ENCODE data around the gene PARP1.

The PARP1 gene

GRCh38 chr1:226405411-226405988 lies 2.4 kb downstream of the PARP1 start:
- DNase-seq (ENCODE audit: low read depth), result no peak

GRCh38 chr1:226404904-226405222 lies 3.0 kb downstream of the PARP1 start:
- no peak for DNase-seq (ENCODE audit: low read depth)

DNA sequence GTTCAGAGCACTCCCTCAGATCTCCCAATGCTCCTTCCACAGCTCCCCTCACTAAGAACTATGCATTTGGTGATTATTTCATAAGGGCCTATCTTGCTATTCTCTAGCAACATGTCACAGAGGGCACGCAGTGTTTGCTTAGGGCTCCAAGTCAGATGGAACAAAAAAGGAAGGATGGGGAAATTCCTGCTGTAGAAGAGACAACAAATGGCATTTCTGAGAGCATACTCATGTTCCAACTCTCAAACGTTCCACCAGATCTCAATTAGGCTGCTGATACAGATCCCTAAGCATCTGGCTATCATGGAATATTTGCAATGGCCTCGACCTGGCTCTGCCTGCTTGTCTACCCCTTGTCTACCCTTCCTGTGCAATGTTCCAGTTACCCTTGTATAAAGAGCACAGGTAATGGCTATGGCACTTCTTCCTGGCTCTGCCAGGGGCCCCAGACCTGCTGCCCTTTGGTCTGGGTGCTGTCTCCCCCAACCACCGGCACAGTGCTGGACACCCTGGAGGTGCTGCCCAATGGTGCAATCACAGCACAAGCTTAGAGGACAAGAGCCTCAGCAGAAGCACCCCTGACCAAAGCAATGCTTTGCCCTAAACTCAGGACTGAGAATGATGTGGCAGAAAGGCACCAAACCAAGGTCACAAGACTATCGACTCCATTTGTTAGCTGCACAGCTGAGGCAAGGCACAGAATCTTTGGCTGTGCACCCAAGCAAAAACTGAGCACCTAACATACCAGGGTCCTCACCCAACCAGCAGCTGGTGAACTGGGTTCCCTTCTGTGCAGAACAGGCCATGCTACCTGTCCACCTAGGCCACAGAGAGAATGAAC lies 3.6 kb downstream of the PARP1 start:
- DNase-seq (ENCODE audit: low read depth), result peak; percentile 36

- DNase-seq (ENCODE audit: low read depth), result peak; percentile 34
These were observed 4.5 kb downstream of the PARP1 start for GRCh38 chr1:226403201-226404034.

DNA sequence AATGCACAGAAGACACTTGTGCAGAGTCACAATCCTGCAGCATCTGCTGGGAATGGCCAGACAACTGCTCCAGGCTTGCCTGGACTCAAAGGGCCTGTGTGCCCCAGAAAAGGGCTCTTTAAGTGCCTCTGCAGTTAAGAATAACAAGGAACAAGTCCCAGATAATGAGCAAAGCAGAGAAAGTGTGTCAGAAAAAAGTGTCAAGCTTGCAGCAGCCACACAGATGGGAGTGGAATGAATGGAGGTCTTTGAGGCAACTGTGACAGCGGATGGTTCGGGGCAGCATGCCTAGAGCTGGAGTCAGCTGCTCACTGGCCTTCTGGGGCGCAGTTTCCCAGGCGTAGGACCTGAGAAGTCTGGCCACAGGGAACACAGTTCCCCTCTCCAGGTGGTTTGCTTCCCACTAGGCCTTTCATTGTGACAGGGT lies 5.1 kb downstream of the PARP1 start:
- DNase-seq (ENCODE audit: low read depth), result no peak

DNA sequence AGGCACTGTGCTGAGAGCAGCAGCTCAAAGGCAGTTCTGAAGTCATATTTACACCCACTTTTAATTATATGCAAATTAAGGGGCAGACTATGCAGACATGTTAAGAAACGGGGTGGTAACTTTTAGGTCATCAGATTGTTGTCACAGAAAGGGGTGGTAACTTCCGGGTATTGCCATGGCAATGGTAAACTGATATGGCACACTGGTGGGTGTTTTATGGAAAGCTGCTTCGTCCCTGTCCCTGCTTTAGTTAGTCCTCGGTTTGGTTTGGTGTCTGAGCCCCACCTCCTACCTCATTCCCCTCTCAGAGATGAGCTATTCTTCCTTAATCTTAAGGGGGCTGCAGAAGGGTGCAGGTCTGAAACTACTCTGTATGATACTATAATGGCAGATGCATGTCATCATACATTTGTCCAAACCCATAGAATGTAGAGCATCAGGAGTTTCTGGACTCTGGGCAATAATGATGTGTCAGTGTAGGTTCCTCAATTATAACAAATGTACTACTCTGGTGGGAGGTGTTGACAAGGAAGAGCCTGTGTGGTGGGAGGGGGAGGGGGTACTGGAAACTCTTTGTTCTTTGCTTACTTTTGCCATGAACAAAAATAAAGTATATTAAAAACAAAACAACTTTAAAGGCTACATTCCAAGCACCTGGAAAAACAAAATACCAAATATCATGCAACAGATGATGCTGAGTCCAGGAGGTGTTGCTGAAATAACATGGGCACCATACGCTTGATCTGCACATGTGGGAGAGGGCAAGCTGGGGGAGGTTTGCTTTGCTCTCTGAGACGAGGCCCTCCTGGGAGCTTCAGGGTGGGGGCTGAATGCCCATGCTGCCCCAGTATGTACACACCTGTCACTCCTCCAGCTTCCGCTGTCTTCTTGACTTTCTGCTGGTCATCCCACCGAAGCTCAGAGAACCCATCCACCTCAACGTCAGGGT lies 6.3 kb downstream of the PARP1 start:
- DNase-seq (ENCODE audit: low read depth), result no peak

DNA sequence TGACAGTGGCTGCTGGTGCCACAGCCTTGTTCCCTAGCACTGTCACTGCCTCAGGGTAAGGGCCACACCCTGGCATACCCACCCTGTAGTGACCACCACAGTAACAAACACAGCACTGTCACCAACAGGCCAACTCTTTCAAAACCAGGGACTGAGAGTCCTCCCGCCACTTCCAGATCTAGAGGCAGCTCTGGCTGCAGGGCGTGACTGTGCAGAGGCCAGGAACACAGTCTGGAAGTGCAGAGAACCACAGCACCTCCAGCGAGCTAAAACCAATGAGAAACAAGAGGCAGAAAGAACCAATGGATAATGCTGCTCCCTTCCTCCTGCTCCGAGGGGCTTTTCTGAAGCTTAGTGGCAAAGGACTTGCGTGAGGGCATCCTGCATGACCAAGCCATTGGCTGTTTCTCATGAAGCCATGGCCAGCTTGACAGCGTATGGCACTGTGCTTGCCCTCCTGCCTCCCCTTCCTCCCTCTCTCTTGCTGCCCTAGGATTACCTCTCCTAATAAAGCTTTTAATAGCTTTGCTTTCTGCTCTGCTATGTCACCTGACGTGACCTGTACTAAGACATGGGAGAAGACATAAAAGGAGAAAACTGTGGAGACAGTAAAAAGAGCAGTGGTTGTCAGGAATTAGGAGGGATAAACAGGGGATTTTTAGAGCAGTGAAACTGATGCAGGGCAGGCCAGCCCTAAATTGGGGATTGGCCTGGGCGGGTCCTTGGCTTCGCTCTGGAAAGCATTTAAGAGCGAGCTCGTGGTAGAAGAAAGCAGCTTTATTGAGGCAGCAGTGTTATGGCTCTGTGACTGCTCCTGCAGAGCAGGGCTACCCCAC lies 7.2 kb downstream of the PARP1 start:
- DNase-seq (ENCODE audit: low read depth), result no peak

GRCh38 chr1:226397955-226398636 lies 9.8 kb downstream of the PARP1 start:
- DNase-seq (ENCODE audit: low read depth), result no peak

DNA sequence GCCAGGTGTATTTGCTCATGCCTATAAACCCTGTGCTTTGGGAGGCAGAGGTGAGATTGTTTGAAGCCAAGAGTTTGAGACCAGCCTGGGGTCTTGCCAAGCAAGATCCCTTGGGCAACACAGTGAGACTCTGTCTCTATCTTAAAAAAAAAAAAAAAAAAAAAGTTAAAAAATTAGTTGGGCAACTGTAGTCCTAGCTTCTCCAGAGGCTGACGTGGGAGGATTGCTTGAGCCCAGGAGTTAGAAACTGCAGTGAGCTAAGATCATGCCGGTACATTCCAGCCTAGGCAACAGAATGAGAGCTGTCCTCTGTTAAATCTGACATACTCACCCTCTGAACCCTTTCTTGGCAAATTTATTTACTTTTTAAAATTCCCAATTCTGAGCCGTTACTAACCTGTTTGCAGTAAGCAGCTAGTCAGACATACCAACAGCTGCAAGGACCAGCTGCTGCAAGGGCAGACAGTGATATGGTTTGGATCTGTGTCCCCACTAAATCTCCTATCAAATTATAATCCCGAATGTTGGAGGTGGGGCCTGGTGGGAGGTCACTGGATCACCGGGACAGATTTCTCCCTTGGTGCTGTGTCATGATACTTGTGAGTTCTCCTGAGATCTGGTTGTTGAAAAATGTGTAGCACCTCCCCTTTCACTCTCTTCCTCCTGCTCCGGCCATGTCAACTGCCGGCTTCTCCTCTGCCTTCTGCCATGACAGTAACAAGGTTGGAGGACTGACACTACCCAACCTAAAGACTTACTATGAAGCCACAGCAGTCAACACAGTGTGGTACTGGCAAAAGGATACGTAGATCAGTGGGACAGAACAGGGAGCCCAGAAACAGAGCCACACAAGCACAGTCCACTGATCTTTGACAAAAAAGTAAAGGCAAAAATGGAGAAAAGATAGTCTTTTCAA lies 10.6 kb downstream of the PARP1 start:
- DNase-seq (ENCODE audit: low read depth), result no peak

GRCh38 chr1:226395753-226396152 lies 12.1 kb downstream of the PARP1 start:
- DNase-seq (ENCODE audit: low read depth), result no peak

GRCh38 chr1:226394462-226394861 lies 13.4 kb downstream of the PARP1 start:
- no peak for DNase-seq (ENCODE audit: low read depth)

DNA sequence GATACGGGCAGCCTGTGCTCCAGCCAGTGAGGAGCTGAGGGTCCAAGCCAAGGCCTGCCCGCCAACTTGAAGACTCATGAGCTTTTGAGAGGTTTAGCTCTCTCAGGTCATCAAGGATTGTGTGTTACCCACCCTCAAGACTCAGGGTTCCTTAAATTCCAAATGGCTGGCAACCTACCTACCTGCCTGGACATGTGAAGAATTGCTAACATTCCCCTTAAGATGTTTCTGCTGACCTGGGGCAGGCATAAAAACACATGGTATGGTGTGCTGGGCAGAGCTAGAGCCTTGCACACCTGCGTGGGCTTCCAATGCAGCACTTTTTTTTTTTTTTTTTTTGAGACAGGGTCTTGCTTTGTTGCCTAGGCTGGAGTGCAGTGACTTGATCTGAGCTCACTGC lies 17.2 kb downstream of the PARP1 start:
- DNase-seq (ENCODE audit: low read depth), result no peak

GRCh38 chr1:226388131-226388530 lies 19.8 kb downstream of the PARP1 start:
- peak; percentile 28 for DNase-seq (ENCODE audit: low read depth)

DNA sequence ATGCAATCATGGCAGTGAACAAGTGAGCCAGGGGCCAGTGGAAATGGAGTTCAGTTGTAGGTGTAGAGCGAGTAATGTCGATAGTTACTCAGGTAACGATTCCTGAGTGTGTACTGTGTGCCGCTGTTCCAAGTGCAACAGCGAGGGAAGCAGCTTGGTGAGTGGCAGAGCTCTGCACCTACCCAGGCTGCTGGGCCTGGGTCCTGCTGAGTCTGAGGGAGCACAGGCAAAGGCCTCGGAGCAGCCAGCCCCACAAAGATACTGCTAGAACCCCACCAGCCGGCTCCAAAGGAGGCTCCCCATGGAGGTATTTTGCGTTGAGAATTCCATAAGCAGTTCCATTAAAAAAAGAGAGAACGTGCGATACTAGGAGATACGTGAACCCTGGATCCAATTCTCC lies 23.2 kb downstream of the PARP1 start:
- no peak for DNase-seq (ENCODE audit: low read depth)

- no peak for DNase-seq (ENCODE audit: low read depth)
These were observed 23.9 kb downstream of the PARP1 start for GRCh38 chr1:226384040-226384439.

DNA sequence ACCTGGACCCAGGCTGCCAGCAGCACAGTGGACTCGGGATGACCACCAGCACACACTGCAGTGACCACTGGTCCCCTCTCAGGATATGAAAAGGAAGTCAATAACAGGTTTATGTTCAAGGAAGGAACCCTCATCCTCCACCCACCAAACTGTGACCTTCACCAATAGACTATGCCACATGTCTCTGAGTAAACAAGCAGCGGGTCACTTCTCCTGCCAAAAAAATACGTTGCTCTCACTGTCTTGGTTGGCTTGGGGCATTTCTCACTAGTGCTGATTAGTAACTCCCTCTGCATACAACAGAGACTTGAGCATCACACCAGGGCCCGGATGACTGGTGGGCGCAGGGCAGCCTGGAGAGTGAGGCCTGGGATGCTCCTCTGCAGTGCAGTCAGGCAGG lies 25.9 kb downstream of the PARP1 start:
- DNase-seq (ENCODE audit: low read depth), result no peak

DNA sequence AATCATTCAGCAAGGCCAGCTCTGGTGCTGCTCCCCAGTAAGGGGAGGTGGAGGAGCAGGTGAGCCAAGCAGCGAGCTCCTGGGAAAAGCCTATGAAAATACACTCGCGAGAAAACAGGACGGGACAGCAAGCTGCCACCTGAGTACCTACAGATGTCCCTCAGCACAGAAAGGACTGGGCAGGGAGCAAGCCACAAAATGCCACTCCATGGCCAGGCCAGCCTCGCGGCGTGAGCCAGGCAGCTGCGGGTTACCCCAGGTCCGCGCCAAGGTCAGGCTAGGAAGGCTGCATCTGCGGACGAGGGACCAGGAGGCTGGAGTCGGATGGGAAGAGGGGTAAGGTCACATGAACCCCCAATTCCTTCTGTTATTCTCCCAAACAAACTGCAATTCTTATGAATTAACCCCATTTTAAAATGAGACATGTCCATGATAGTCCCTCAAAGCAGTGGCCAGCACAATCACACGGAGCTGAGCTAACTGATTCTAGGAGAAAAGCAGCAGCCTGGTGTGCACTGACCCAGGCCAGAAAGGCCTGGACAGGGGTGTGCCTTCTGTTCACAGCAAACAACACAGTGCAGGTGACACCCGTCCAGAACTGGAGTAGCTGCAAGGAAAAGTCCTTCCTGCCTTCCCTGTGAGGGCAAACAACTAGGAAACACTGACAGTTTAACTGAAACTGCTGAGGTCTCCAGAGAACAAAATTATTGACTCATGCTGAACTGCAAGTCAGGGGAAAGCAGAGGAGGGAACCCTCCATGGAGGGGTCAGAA lies 26.5 kb downstream of the PARP1 start:
- no peak for DNase-seq (ENCODE audit: low read depth)

DNA sequence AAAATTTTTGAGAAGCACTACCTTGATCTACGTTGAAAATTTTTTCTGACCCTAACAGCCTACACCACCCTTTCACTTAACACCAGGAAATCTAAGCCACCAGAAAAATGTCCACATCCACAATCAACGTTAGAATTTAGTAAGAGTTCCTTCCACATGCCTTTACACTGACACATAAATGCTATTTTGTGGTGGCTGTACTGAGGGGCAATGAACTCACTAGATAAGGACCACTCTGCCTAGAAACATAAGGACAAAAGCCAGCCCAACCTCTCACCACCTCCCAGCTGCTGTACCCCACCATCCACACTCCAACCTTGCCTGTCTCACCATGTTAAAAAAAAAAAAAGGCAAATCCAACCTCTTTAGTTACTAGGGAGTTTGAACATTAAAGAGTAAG lies 29.8 kb downstream of the PARP1 start:
- DNase-seq (ENCODE audit: low read depth), result peak; percentile 45

Measured in iris pigment epithelial cell (primary cell).